Hypothalamus (tissue), 51 donors: ENCODE results near the gene C3.
"Not testable (repeated sequence)": the region's sequence is repeated elsewhere in the genome, so short reads cannot be mapped to it uniquely, and the experiment has no call there.

Experiments
- DNase-seq, 51 donors: peaks; one replicate each; lab custom pipeline; 2025; lab: John Stamatoyannopoulos, UW

Gene C3

DNA sequence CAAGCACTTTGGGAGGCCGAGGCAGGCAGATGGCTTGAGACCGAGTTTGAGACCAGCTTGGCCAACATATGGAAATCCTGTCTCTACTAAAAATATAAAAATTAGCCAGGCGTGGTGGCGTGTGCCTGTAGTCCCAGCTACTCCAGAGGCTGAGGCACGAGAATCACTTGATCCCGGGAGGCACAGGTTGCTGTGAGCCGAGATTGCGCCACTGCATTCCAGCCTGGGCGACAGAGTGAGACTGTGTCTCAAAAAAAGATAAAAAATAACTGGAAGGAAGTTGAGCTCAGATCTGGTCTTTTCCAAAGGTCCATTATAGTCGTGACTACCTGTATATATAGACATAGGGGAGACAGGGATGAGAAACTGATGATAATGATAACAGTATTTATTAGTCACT is 28.1 kb upstream of the C3 start:
- not testable (repeated sequence) for DNase-seq

- DNase-seq: no peak
Measured at GRCh38 chr19:6745965-6746364, 25.5 kb upstream of the C3 start.

DNA sequence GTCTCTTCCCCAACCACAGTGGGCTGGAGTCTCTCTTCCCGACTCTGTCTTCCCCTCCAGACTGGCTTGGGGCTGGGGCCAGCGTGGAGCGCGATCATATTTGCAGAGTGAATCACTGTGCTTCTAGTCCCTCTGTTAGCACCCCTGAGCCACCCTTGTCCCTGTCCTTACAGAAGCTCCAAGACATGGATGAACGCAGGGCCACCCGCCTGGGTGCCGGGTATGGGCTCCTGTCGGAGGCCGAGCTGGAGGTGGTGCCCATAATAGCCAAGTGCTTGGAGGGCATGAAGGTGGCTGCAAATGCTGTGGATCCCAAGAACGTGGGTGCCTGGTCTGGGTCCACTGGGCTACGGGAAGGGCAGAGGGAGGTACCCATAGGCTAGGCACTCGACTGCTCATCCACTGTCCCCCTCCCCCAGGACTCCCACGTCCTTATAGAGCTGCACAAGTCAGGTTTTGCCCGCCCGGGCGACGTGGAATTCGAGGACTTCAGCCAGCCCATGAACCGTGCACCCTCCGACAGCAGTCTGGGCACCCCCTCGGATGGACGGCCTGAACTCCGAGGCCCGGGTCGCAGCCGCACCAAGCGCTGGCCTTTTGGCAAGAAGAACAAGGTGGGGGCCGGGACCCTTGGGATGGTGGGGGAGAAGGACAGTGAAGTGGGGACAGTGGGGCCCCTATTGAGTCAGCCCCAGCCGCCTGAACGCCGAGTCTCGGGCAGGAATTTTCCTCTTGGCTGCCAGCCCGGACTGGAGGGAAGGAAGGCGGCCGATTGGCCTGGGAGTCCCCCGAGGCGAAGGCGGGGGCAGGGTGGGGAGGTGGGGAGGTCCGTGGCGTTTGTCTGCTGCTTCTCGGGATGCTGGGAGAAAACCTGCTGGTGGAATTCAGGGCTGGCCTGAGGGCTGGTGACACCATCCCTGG is 24.2 kb upstream of the C3 start:
- peak in 43 of 51 donors; percentile 3 to 83 (median 58) for DNase-seq

- no peak for DNase-seq
Measured at GRCh38 chr19:6743714-6744380, 23.4 kb upstream of the C3 start.

GRCh38 chr19:6743066-6743465 is 22.6 kb upstream of the C3 start:
- DNase-seq: no peak

DNA sequence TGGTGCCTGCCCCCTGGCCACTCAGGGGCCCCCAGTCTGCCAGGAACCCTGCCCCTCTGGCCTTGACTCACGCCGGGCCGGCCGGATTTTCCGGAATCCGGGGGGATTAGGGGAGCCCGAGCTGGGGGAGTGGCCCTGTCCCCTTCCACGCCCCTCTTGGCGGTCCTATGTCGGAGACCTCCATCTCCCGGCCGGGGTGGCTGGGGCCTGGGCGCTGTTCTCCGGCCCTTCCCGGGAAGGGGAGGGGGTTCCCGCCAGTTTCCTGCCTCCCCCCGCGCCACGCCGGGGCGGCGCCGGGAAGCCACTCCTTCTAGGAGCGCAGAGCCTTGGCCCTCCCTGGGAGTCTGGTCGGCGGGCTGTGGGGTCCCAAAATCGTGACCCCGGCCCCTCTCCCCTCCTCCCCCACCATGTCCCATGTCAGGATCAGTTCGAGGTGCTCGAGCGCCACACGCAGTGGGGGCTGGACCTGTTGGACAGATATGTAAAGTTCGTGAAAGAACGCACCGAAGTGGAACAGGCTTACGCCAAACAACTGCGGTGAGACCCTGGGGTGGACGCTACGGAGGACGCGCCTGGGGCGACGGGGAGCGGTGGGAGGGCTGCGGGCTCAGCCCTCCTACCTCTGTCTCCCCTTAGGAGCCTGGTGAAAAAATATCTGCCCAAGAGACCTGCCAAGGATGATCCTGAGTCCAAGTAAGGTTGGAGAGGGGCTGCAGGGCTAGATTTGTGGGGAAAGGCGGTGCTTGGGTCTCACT is 20.3 kb upstream of the C3 start:
- DNase-seq: peak in 7 of 51 donors; percentile 12 to 33 (median 17)

DNA sequence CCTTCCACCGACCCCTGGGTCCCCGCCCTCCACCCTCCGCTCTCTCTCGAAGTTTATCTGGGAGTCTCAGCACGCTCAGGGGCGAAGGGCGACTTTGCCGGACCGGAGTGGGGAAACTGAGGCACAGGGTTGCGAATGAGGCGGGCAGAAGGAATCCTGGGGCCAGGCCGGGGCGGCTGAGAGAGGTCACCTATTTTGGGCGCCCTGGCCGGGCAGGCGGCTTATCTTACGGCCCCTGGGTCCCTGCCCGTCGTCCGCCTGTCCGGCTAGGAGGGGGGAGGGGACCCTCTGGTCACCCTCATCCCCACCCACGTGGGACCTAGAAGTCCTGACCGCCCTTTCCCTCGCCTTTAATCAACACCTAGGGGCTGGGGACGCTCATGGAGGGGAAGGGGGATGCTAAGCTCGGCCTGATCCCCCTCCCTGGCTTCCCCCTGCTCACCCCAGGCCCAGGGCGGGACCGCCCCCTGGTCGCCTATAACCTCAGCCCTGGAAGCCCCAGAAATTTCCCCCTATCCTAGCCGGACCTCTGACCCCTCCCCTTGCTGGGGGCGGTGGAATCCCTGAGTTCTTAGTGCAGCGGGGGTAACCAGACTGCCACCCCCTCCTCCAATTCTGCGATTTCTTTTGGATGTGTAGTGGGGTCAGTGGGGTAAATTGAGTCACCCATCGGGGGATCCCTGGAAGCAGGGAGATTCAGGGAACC is 19.6 kb upstream of the C3 start:
- DNase-seq: no peak

GRCh38 chr19:6739390-6739882 is 19.0 kb upstream of the C3 start, which contains the start of gene TRIP10:
TSS of gene TRIP10 (plus strand) at chr19:6739680. CDS start at chr19:6739762, 82 bp downstream.
- DNase-seq: peak in 49 of 51 donors; percentile 10 to 86 (median 66)

GRCh38 chr19:6738787-6739389 is 18.4 kb upstream of the C3 start:
- DNase-seq: peak in 5 of 51 donors; percentile 20 to 41 (median 29)

DNA sequence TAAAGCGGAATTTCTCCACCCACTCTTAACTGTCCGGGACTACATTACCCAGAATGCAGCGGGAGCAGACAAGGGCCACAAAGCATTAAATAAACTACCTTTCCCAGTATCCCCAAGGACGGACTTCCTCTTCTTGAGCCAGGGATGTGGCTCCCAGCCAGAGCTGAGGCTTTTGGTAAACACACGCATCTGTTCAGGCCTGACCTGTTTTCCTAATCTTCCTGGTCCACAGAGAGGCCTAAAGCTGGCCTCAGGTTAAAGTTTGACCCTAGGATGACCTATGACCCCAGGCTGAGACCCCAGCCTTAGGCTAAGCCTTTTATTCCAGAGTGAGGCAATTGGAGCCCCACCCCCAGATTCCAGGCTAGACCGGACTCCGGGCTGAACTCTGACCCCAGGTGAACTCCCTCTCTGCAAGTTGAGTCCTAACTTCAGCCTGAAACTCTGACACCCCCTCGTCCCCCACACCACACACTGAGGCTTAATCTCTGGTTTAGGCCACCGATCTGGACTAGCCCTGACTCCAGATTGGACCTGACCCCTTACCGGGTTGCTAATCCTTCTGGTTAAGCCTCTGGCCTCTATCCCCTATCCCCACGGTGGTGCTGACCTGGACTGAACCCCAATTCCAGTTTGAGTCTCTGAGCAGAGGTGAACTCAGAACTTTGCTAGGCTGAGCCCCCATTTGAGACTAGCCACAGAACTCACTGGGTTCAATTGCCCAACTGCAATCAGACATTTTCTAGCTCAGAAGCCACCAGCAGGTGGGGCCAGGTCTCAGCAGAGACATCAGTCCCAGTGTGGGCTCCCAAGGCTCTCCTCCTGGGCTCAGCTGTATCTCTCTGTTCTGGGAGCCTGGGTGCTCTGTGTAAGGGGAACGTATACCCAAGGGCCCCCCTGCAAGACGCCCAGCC is 17.7 kb upstream of the C3 start:
- DNase-seq: peak in 47 of 51 donors; percentile 21 to 100 (median 83)

DNA sequence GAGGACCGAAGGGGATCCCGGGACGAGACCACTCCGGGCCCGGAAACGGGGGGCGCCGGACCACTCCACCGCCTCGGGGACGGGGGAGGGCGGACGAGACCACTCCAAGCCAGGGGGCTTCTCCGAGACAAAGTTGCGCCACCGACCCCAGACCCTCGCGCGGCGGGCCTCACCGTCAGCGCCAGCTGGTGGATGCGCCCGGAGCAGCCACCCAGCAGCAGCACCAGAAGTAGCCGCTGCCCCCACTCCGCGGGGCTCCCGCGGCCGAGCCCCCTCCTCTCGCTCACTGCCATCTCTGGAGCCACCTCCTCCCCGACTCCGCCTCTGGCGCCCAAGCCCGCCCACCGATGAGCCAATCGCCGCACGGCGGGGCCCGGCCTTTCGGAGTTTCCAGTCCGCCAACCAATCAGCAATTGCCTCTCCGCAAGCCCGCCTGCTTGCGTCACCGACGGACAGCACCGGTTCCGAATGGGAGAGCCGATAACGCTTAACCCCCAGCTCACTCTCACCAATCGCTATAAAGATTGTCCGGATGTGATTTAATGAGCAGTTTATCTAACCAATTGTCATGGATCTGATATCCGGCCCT is 16.9 kb upstream of the C3 start, which contains the start of gene GPR108:
GPR108 (minus strand) TSS at position 297 of the 589 bp plus-strand sequence; CDS start at position 293, 4 bp downstream.
- DNase-seq: peak; percentile 95 to 100 (median 99)

DNA sequence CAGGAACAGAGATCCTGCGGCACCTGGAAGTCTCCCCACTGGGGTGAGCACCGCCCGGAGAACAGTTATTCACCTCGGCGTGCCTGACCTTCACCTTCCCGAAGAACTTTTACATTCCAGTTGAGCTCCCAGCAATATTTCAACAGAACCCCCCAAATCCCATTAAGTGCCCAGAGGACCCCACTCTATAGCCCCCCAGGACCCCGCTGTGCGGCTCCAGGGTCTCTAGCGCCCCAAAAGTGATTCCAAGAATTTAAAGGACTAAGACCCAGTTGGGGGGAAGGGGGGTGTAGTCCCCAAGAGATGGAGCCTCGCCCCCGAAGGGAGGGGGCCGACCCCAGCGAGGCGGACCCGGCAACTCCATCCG is 16.4 kb upstream of the C3 start:
- peak in 5 of 51 donors; percentile 51 to 86 (median 61) for DNase-seq

DNA sequence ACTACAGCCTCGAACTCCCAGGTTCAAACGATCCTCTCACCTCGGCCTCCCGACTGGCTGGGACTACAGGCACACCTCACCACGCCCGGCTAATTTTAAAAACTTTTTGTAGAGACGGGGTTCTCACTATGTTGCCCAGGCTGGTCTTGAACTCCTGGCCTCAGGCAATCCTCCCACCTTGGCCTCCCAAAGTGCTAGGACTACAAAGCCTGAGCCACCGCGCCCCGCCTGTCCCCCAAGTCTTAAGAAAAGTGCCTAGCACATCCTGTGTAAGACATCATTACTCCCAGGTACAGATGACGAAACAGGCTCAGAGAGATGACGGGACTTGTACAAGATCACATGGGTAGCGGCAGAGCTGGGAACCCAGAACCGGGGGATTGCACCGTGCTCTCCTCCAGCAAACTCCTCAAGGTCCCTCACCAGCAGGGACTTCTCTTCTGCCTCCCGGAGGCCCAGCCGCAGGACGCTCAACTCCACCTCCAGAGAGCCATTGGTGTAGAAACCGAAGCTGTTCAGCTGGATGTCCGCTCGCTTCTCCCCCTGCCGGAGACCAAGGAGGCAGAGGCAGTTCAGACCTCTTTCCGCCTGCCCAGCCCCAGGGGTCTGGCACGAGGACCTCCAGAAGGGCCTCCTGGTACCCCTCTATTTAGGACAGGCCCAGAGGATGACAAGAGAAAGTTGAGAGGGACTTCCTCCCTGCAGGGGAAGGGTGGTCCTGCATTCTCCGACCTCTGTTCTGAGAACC is 15.9 kb upstream of the C3 start:
- peak in 43 of 51 donors; percentile 10 to 71 (median 45) for DNase-seq

- no peak for DNase-seq
Measured at GRCh38 chr19:6735181-6735911, 14.9 kb upstream of the C3 start.

GRCh38 chr19:6734096-6734696 is 13.7 kb upstream of the C3 start:
- no peak for DNase-seq
